Measurements from ENCODE around the gene P4HA1.

- TF ChIP-seq TAF1 (IDR thresholded peaks at IDR 0.05; ENCODE audit: borderline replicate concordance, insufficient read depth, low read length) = no peak
- no peak for TF ChIP-seq REST (IDR thresholded peaks at IDR 0.05; ENCODE audit: insufficient read depth in 1 of 2, low read depth in 2 of 2, low read length in 2 of 2)
These were observed 54.5 kb downstream of the P4HA1 start for GRCh38 chr10:73042130-73042529.
